Right atrium auricular region (tissue), 2 donors: ENCODE data around the gene FAM83E. TPM values are rescaled to one million over a fixed set of nuclear protein-coding genes. Genes with fewer than 3 reads are reported as not detected.

ENCODE experiments used
- DNase-seq: peaks from one replicate; pipeline ENCODE4 v3.0.0-alpha.2; 2019; ENCODE audit warnings: low spot score
- H3K27ac ChIP-seq, 2 donors: fragments of 200-600 bp; sonication (generic); 1 replicate in 1 of 2; 2 replicates in 1 of 2; pipeline ENCODE4 v1.5.1; 2016 to 2019
- H3K27me3 ChIP-seq, 2 donors: fragments of 200-600 bp; sonication (generic); one replicate each; pipeline versions ENCODE4 v1.5.1 to v1.6.0; 2017 to 2019
- H3K36me3 ChIP-seq: fragments of 200-600 bp; sonication (generic); one replicate; pipeline ENCODE4 v1.5.1; 2016
- H3K4me1 ChIP-seq, 2 donors: fragments of 200-600 bp; sonication (generic); one replicate each; pipeline versions ENCODE4 v1.5.1 to v1.6.0; 2017 to 2019
- H3K4me3 ChIP-seq, 2 donors: fragments of 200-600 bp; sonication (generic); 1 replicate in 1 of 2; 2 replicates in 1 of 2; pipeline ENCODE4 v1.5.1; 2017 to 2019; ENCODE audit warnings: mild to moderate bottlenecking in 1 of 2, moderate library complexity in 1 of 2
- H3K9me3 ChIP-seq, 2 donors: fragments of 200-600 bp; sonication (generic); one replicate each; pipeline ENCODE4 v1.5.1; 2019
- total RNA-seq, 2 donors: library from RNA; depleted of rRNA; stranded (reverse); fragments of >200 nt; gene quantifications; one replicate each; pipeline ENCODE4 v1.1.0, GENCODE V29; 2016
- TF ChIP-seq, protein P1 (sequence below), 2 donors: fragments of 200-600 bp; sonication (generic); IDR thresholded peaks; one replicate each; pipeline ENCODE4 v1.5.1; 2019; ENCODE audit warnings: antibody characterized with exemption in 2 of 2

Gene FAM83E
- total RNA-seq, 2 donors from 2014 or later = not detected

DNA sequence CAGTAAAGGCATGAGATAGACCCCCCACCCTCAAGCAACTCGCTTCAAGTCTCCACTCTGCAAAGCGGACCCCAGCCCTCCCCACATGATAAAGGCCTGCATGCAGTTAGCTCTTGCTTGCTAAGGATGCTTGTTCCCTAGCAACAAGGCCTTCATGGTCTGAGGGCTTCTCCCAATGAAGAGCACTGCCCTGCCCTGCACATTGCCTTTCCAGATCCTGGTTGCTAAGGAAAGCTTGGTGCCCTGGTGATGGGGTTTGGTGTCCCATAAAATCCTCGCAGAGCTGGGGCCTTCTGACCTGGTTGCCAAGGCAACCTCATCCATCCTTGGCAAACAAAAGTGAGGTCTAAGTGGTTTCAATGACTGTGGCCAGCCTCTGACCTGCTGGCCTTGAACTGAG, 16.3 kb upstream of the FAM83E start:
- Histone ChIP-seq H3K27me3 (no peaks in the 10 kb centered on the region), H3K27ac (peak overlapping the region; percentile 80 to 89), H3K9me3 (no peaks in the 10 kb centered on the region), H3K36me3 (peaks cover 1% of the 10 kb centered on the region), H3K4me3 (peak overlapping the region in 1 of 2 donors; percentile 32), H3K4me1 (peaks cover 0 to 63% of the 10 kb centered on the region in 2 donors)
- DNase-seq = no peak
- TF ChIP-seq, protein P1, sequence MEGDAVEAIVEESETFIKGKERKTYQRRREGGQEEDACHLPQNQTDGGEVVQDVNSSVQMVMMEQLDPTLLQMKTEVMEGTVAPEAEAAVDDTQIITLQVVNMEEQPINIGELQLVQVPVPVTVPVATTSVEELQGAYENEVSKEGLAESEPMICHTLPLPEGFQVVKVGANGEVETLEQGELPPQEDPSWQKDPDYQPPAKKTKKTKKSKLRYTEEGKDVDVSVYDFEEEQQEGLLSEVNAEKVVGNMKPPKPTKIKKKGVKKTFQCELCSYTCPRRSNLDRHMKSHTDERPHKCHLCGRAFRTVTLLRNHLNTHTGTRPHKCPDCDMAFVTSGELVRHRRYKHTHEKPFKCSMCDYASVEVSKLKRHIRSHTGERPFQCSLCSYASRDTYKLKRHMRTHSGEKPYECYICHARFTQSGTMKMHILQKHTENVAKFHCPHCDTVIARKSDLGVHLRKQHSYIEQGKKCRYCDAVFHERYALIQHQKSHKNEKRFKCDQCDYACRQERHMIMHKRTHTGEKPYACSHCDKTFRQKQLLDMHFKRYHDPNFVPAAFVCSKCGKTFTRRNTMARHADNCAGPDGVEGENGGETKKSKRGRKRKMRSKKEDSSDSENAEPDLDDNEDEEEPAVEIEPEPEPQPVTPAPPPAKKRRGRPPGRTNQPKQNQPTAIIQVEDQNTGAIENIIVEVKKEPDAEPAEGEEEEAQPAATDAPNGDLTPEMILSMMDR (IDR thresholded peaks at IDR 0.05) = no peak

DNA sequence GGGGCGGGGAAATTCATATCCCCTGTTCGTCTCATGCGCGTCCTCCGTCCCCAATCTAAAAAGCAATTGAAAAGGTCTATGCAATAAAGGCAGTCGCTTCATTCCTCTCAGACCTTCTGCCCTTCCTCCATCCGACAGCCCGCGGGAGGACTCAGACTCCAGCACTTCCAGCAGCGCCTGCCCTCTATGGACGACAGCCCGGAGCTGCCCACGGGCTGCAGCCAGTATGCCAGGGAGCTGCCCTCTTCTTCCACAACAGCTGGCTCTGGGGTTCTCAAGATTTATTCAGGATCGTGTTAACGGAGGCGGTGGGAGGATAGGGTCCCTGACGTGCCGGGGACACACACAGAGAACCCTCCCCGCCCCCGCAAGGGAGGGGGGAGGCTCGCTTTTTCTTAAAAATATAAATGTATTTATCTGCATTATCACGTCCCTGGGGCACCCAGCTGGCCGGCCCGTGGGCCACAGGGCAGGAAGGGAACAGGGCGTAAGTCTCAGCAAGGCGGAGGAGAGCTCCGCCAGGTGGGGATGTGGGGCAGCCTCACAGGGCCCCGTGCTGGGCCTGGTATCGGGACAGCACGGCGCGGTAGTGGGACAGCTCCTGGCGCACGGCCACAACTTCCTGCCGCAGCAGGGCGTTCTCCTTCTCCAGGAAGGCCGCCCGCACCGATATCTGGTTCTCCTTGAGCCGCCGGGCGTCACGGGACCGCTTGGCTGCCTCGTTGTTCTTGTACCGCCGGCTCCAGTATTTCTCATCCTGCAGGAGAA, 15.6 kb upstream of the FAM83E start:
- Histone ChIP-seq H3K4me1 (peaks cover 0 to 58% of the 10 kb centered on the region in 2 donors), H3K27me3 (no peaks in the 10 kb centered on the region), H3K9me3 (no peaks in the 10 kb centered on the region), H3K36me3 (peaks cover 7% of the 10 kb centered on the region), H3K27ac (peak overlapping the region; percentile 80 to 89), H3K4me3 (peak overlapping the region in 1 of 2 donors; percentile 32)
- TF ChIP-seq, protein P1 (IDR thresholded peaks at IDR 0.05) = peak in 1 of 2 donors; percentile 55
- peak; percentile 87 for DNase-seq

DNA sequence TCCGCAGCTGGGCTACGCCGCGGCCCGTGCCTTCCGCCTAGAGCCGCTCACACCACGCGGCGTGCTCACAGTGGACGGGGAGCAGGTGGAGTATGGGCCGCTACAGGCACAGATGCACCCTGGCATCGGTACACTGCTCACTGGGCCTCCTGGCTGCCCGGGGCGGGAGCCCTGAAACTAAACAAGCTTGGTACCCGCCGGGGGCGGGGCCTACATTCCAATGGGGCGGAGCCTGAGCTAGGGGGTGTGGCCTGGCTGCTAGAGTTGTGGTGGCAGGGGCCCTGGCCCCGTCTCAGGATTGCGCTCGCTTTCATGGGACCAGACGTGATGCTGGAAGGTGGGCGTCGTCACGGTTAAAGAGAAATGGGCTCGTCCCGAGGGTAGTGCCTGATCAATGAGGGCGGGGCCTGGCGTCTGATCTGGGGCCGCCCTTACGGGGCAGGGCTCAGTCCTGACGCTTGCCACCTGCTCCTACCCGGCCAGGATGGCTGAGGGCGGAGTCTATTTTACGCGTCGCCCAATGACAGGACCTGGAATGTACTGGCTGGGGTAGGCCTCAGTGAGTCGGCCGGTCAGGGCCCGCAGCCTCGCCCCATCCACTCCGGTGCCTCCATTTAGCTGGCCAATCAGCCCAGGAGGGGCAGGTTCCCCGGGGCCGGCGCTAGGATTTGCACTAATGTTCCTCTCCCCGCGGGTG, 14.9 kb upstream of the FAM83E start:
- Histone ChIP-seq H3K4me1 (peaks cover 0 to 60% of the 10 kb centered on the region in 2 donors), H3K4me3 (peak overlapping the region in 1 of 2 donors; percentile 32), H3K27ac (peak overlapping the region; percentile 80 to 89), H3K27me3 (no peaks in the 10 kb centered on the region), H3K9me3 (no peaks in the 10 kb centered on the region), H3K36me3 (peaks cover 7% of the 10 kb centered on the region)
- peak; percentile 76 for DNase-seq
- TF ChIP-seq, protein P1 (IDR thresholded peaks at IDR 0.05) = no peak

DNA sequence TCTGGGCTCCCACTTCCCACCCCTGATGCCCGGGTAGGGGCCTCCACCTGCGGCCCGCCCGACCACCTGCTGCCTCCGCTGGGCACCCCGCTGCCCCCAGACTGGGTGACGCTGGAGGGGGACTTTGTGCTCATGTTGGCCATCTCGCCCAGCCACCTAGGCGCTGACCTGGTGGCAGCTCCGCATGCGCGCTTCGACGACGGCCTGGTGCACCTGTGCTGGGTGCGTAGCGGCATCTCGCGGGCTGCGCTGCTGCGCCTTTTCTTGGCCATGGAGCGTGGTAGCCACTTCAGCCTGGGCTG, 14.4 kb upstream of the FAM83E start:
- Histone ChIP-seq H3K4me1 (peaks cover 0 to 60% of the 10 kb centered on the region in 2 donors), H3K36me3 (peaks cover 7% of the 10 kb centered on the region), H3K27me3 (no peaks in the 10 kb centered on the region), H3K9me3 (no peaks in the 10 kb centered on the region), H3K27ac (peak overlapping the region; percentile 80 to 89), H3K4me3 (no peak overlapping the region)
- DNase-seq = no peak
- TF ChIP-seq, protein P1 (IDR thresholded peaks at IDR 0.05) = no peak

DNA sequence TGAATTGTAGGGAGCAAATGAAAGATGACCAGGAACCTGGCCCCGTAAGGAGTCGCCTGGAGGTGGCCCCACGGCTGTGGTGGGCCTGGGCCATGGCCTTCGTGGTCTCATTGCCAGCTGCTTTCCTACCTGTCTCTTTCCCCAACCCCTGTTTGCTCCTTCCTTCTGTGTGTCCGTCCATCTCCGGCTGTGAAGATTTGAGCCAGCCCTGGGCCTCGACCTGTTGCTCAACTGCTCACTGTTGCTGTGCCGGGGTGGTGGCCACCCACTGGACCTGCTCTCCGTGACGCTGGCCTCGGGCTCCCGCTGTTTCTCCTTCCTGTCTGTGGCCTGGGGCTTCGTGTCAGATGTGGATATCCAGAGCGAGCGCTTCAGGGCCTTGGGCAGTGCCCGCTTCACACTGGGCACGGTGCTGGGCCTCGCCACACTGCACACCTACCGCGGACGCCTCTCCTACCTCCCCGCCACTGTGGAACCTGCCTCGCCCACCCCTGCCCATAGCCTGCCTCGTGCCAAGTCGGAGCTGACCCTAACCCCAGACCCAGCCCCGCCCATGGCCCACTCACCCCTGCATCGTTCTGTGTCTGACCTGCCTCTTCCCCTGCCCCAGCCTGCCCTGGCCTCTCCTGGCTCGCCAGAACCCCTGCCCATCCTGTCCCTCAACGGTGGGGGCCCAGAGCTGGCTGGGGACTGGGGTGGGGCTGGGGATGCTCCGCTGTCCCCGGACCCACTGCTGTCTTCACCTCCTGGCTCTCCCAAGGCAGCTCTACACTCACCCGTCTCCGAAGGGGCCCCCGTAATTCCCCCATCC, 13.8 kb upstream of the FAM83E start:
- no peaks in the 10 kb centered on the region for H3K9me3 ChIP-seq
- H3K36me3 ChIP-seq = peaks cover 7% of the 10 kb centered on the region
- H3K4me1 ChIP-seq = peaks cover 0 to 59% of the 10 kb centered on the region in 2 donors
- TF ChIP-seq, protein P1 (IDR thresholded peaks at IDR 0.05) = no peak
- DNase-seq = no peak
- no peaks in the 10 kb centered on the region for H3K27me3 ChIP-seq
- H3K27ac ChIP-seq = no peak overlapping the region
- H3K4me3 ChIP-seq = no peak overlapping the region
